GM13976 (cell line): ENCODE data around the gene FNDC3B.

Experiments
- DNase-seq: peaks from one replicate; pipeline ENCODE4 v3.0.0; 2012; ENCODE audit warnings: low spot score
- CTCF ChIP-seq: IDR thresholded peaks from 2 replicates; pipeline ENCODE4 v1.5.1; 2012; ENCODE audit warnings: borderline replicate concordance, mild to moderate bottlenecking; ENCODE audit not compliant: insufficient read depth; ENCODE audit errors: extremely low read depth, missing control alignments, control extremely low read depth
- in situ Hi-C: fragments of 300-500 bp; cut with MboI; formaldehyde crosslinking; loops from one replicate; pipeline ENCODE4 v1.12.0; 2022; ENCODE audit warnings: low sequenced_read_pairs, mixed read lengths, inconsistent platforms; ENCODE audit not compliant: unreplicated experiment

Gene FNDC3B

GRCh38 chr3:172030181-172030580 lies 9.2 kb upstream of the FNDC3B start:
- in situ Hi-C loops: no loop called here

GRCh38 chr3:172031996-172032395 lies 7.4 kb upstream of the FNDC3B start:
- no peak for DNase-seq
- in situ Hi-C loops: no loop called here
- TF ChIP-seq CTCF: no peak

More at GRCh38 chr3:172030181-172030580, 9.2 kb upstream of the FNDC3B start:
- DNase-seq: no peak
- TF ChIP-seq CTCF: no peak

GRCh38 chr3:172033396-172033795 lies 6.0 kb upstream of the FNDC3B start:
- in situ Hi-C loops: no loop called here
- no peak for TF ChIP-seq CTCF
- no peak for DNase-seq

- TF ChIP-seq CTCF: peak; percentile 23
- in situ Hi-C loops: no loop called here
- DNase-seq: no peak
Measured at GRCh38 chr3:172034786-172035685, 4.3 kb upstream of the FNDC3B start.

- no peak for DNase-seq
- no peak for TF ChIP-seq CTCF
- in situ Hi-C loops: no loop called here
Measured at GRCh38 chr3:172036541-172037215, 2.7 kb upstream of the FNDC3B start.

GRCh38 chr3:172038798-172039435 lies 461 bp upstream of the FNDC3B start:
- in situ Hi-C loops: no loop called here

More at GRCh38 chr3:172038798-172039435, 461 bp upstream of the FNDC3B start:
- no peak for TF ChIP-seq CTCF
- DNase-seq: no peak
